Measurements from ENCODE around the gene HOTAIR.

DNA sequence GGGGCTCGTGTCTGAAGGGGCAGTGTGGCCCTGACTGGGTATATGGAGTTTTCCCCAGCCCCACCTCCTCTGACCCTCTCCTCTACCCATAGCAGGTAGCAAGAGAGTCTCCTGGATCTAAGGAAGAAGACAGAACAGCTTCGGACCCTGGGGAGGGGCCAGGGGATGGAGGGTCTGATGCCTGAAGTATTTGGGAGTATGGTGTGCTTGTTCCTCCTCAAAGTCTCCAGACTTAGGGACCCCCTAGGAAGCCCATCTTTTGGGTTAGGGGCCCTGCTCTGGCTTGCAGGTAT, 33.5 kb upstream of the HOTAIR start:
- TF ChIP-seq, protein P1, sequence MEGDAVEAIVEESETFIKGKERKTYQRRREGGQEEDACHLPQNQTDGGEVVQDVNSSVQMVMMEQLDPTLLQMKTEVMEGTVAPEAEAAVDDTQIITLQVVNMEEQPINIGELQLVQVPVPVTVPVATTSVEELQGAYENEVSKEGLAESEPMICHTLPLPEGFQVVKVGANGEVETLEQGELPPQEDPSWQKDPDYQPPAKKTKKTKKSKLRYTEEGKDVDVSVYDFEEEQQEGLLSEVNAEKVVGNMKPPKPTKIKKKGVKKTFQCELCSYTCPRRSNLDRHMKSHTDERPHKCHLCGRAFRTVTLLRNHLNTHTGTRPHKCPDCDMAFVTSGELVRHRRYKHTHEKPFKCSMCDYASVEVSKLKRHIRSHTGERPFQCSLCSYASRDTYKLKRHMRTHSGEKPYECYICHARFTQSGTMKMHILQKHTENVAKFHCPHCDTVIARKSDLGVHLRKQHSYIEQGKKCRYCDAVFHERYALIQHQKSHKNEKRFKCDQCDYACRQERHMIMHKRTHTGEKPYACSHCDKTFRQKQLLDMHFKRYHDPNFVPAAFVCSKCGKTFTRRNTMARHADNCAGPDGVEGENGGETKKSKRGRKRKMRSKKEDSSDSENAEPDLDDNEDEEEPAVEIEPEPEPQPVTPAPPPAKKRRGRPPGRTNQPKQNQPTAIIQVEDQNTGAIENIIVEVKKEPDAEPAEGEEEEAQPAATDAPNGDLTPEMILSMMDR (IDR thresholded peaks at IDR 0.05): no peak
- no peak for TF ChIP-seq POLR2A (IDR thresholded peaks at IDR 0.05)
